IMR-90 (cell line): ENCODE data around the gene C3orf52.

ENCODE experiments used
- BHLHE40 ChIP-seq: fragments of 150-350 bp; IDR thresholded peaks from 2 replicates; pipeline ENCODE4 v1.6.1; 2016; ENCODE audit warnings: mild to moderate bottlenecking, low read depth, low read length
- CEBPB ChIP-seq: IDR thresholded peaks from 2 replicates; pipeline ENCODE4 v1.6.1; 2012; ENCODE audit warnings: low read depth, low read length, improper control_type of control experiment
- CTCF ChIP-seq: conservative IDR thresholded peaks from 2 replicates; pipeline ENCODE4 v1.5.1; 2012; ENCODE audit warnings: mild to moderate bottlenecking, low read depth, low read length, improper control_type of control experiment
- ELK1 ChIP-seq: fragments of 150-350 bp; IDR thresholded peaks from 2 replicates; pipeline ENCODE4 v1.6.1; 2016; ENCODE audit warnings: low read depth, mild to moderate bottlenecking, low read length, moderate library complexity, borderline replicate concordance
- FOS ChIP-seq: fragments of 150-350 bp; IDR thresholded peaks from 2 replicates; pipeline ENCODE4 v1.6.1; 2016; ENCODE audit warnings: low read depth, low read length
- MAFK ChIP-seq: IDR thresholded peaks from 2 replicates; pipeline ENCODE4 v1.6.1; 2012; ENCODE audit warnings: low read depth, low read length, improper control_type of control experiment
- POLR2A ChIP-seq: IDR thresholded peaks from 2 replicates; pipeline ENCODE4 v1.6.1; 2012; ENCODE audit warnings: mild to moderate bottlenecking, low read depth, low read length
- RAD21 ChIP-seq: IDR thresholded peaks from 2 replicates; pipeline ENCODE4 v1.6.1; 2012; ENCODE audit warnings: low read length, improper control_type of control experiment
- RCOR1 ChIP-seq: IDR thresholded peaks from 2 replicates; pipeline ENCODE4 v1.6.1; 2012; ENCODE audit warnings: mild to moderate bottlenecking, low read length, improper control_type of control experiment; ENCODE audit not compliant: insufficient replicate concordance
- USF2 ChIP-seq: fragments of 150-350 bp; IDR thresholded peaks from 2 replicates; pipeline ENCODE4 v1.6.1; 2017; ENCODE audit warnings: mild to moderate bottlenecking, antibody characterized with exemption, low read length, low read depth

- TF ChIP-seq POLR2A (no peak), CTCF (no peak), BHLHE40 (no peak), RCOR1 (no peak), FOS (no peak), CEBPB (no peak), ELK1 (no peak), USF2 (no peak), MAFK (no peak), RAD21 (no peak)
These were observed 35.7 kb downstream of the C3orf52 start for GRCh38 chr3:112121577-112122547.
